ENCODE results near the gene STYX.

The STYX gene

GRCh38 chr14:52690983-52691760, 38.8 kb upstream of the STYX start:
- Histone ChIP-seq H3K27me3 (ENCODE audit: insufficient read depth, low read length) (no peaks in the 10 kb centered on the region), H3K36me3 (ENCODE audit: insufficient read depth, low read length) (no peaks in the 10 kb centered on the region), H3K4me1 (ENCODE audit: insufficient read depth, low read length, severe bottlenecking) (peaks cover 29% of the 10 kb centered on the region), H4K20me1 (ENCODE audit: insufficient read depth, low read length) (no peaks in the 10 kb centered on the region), H3K4me2 (ENCODE audit: low read length) (peak overlapping the region; percentile 31; the same call in 1 of the 2 replicates), H3F3A (ENCODE audit: insufficient read depth, low read length) (no peaks in the 10 kb centered on the region), H3K27ac (ENCODE audit: low read depth, low read length, poor library complexity, severe bottlenecking) (peak overlapping the region; percentile 8), H3K79me2 (ENCODE audit: insufficient read depth, low read length) (peaks cover 82% of the 10 kb centered on the region), H3K9me3 (ENCODE audit: low read length) (no peaks in the 10 kb centered on the region), H3K9ac (ENCODE audit: low read length) (no peak overlapping the region), H3K4me3 (ENCODE audit: low read depth, low read length, poor library complexity, severe bottlenecking) (no peak overlapping the region), H3K9me2 (ENCODE audit: low read depth, low read length) (no peaks in the 10 kb centered on the region), H2AFZ (ENCODE audit: low read length) (no peak overlapping the region)
- TF ChIP-seq, protein P1, sequence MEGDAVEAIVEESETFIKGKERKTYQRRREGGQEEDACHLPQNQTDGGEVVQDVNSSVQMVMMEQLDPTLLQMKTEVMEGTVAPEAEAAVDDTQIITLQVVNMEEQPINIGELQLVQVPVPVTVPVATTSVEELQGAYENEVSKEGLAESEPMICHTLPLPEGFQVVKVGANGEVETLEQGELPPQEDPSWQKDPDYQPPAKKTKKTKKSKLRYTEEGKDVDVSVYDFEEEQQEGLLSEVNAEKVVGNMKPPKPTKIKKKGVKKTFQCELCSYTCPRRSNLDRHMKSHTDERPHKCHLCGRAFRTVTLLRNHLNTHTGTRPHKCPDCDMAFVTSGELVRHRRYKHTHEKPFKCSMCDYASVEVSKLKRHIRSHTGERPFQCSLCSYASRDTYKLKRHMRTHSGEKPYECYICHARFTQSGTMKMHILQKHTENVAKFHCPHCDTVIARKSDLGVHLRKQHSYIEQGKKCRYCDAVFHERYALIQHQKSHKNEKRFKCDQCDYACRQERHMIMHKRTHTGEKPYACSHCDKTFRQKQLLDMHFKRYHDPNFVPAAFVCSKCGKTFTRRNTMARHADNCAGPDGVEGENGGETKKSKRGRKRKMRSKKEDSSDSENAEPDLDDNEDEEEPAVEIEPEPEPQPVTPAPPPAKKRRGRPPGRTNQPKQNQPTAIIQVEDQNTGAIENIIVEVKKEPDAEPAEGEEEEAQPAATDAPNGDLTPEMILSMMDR (IDR thresholded peaks at IDR 0.05; ENCODE audit: low read length) = no peak
- no peak for TF ChIP-seq EZH2 (IDR thresholded peaks at IDR 0.05; ENCODE audit: borderline replicate concordance, low read length)

- H3K27me3 ChIP-seq (ENCODE audit: insufficient read depth, low read length) = no peaks in the 10 kb centered on the region
- H3K4me3 ChIP-seq (ENCODE audit: low read depth, low read length, poor library complexity, severe bottlenecking) = no peak overlapping the region
- H3K27ac ChIP-seq (ENCODE audit: low read depth, low read length, poor library complexity, severe bottlenecking) = peak overlapping the region; percentile 8
- H2AFZ ChIP-seq (ENCODE audit: low read length) = no peak overlapping the region
- H3K36me3 ChIP-seq (ENCODE audit: insufficient read depth, low read length) = no peaks in the 10 kb centered on the region
- no peaks in the 10 kb centered on the region for H4K20me1 ChIP-seq (ENCODE audit: insufficient read depth, low read length)
- H3F3A ChIP-seq (ENCODE audit: insufficient read depth, low read length) = no peaks in the 10 kb centered on the region
- H3K9me3 ChIP-seq (ENCODE audit: low read length) = no peaks in the 10 kb centered on the region
- no peak overlapping the region; the same call in 1 of the 2 replicates for H3K9ac ChIP-seq (ENCODE audit: low read length)
- H3K9me2 ChIP-seq (ENCODE audit: low read depth, low read length) = no peaks in the 10 kb centered on the region
- peaks cover 29% of the 10 kb centered on the region for H3K4me1 ChIP-seq (ENCODE audit: insufficient read depth, low read length, severe bottlenecking)
- peaks cover 72% of the 10 kb centered on the region for H3K79me2 ChIP-seq (ENCODE audit: insufficient read depth, low read length)
- TF ChIP-seq, protein P1 (IDR thresholded peaks at IDR 0.05; ENCODE audit: low read length) = no peak
- no peak for TF ChIP-seq EZH2 (IDR thresholded peaks at IDR 0.05; ENCODE audit: borderline replicate concordance, low read length)
- H3K4me2 ChIP-seq (ENCODE audit: low read length) = peak overlapping the region; percentile 31; the same call in 1 of the 2 replicates
Measured at GRCh38 chr14:52692248-52692962, 37.6 kb upstream of the STYX start.

- H3K9me3 ChIP-seq (ENCODE audit: low read length) = no peaks in the 10 kb centered on the region
- peak overlapping the region; percentile 91 for H3K4me3 ChIP-seq (ENCODE audit: low read depth, low read length, poor library complexity, severe bottlenecking)
- no peak overlapping the region for H2AFZ ChIP-seq (ENCODE audit: low read length)
- H3K79me2 ChIP-seq (ENCODE audit: insufficient read depth, low read length) = peaks cover 66% of the 10 kb centered on the region
- no peaks in the 10 kb centered on the region for H3F3A ChIP-seq (ENCODE audit: insufficient read depth, low read length)
- H3K27ac ChIP-seq (ENCODE audit: low read depth, low read length, poor library complexity, severe bottlenecking) = no peak overlapping the region
- no peaks in the 10 kb centered on the region for H4K20me1 ChIP-seq (ENCODE audit: insufficient read depth, low read length)
- peaks cover 29% of the 10 kb centered on the region for H3K4me1 ChIP-seq (ENCODE audit: insufficient read depth, low read length, severe bottlenecking)
- no peaks in the 10 kb centered on the region for H3K27me3 ChIP-seq (ENCODE audit: insufficient read depth, low read length)
- TF ChIP-seq, protein P1 (IDR thresholded peaks at IDR 0.05; ENCODE audit: low read length) = no peak
- no peak for TF ChIP-seq EZH2 (IDR thresholded peaks at IDR 0.05; ENCODE audit: borderline replicate concordance, low read length)
- no peaks in the 10 kb centered on the region for H3K9me2 ChIP-seq (ENCODE audit: low read depth, low read length)
- no peaks in the 10 kb centered on the region for H3K36me3 ChIP-seq (ENCODE audit: insufficient read depth, low read length)
- H3K9ac ChIP-seq (ENCODE audit: low read length) = no peak overlapping the region; the same call in 1 of the 2 replicates
- H3K4me2 ChIP-seq (ENCODE audit: low read length) = peak overlapping the region; percentile 76; the same call in 1 of the 2 replicates
Measured at GRCh38 chr14:52693036-52693435, 36.9 kb upstream of the STYX start.

Measured in OCI-LY1 (cell line).